ENCODE data around the gene NR1H4.
"Not testable (repeated sequence)": the region's sequence is repeated elsewhere in the genome, so short reads cannot be mapped to it uniquely, and the experiment has no call there.

NR1H4 gene

DNA sequence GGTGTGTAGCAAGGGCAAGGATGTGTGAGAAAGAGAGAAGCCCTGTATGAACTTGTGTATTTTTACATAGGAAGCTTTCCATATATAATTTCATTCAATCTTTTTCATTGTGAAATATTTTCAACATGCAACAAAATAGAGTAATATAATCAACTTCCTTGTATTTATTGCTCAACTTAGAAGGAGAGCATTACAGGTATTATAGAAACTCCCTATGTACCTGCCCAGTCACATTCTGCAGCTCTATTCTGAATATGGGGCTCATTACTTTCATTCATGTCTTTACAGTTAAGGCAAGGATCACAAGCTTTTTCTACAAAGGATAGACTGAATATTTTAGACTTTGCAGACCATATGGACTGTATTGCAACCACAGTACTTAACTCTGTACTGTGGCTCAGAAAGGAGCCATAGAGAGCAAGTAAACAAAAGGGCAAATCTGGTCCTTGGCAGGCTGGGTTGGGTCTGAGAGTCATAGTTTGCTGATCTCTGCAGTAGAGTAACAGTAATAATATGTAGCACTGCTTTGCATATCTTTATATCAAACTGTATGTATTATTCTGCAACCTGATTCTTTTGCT is 11.3 kb downstream of the NR1H4 start:
- Mint-ChIP-seq H3K27me3 (peaks cover 14% of the 10 kb centered on the region), H3K27ac (no peak overlapping the region), H3K36me3 (ENCODE audit: low read depth) (no peaks in the 10 kb centered on the region), H3K4me3 (no peak overlapping the region), H3K4me1 (ENCODE audit: low read depth) (no peaks in the 10 kb centered on the region), H3K9me3 (no peaks in the 10 kb centered on the region)
- no peak for DNase-seq

DNA sequence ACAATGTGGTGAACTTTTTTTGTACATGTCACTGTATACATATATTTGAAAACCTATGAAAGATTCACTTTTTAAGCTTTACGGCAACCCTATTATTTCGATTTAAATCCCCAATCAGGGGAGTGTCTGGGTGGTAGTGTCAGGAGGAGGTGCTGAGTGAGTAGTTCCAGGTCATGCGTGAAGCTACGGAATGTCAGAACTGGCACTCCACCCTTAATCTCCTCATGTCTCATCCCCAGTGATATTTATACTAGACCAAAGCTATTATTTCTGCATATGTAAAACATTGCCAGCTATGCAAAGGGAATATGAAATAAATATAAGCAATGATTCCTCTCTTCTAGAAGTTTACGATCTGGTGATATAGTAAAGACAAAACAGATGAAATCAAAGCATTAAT is 12.3 kb downstream of the NR1H4 start:
- Mint-ChIP-seq H3K27me3 (peaks cover 14% of the 10 kb centered on the region), H3K4me1 (ENCODE audit: low read depth) (no peaks in the 10 kb centered on the region), H3K27ac (no peak overlapping the region), H3K36me3 (ENCODE audit: low read depth) (no peaks in the 10 kb centered on the region), H3K4me3 (no peak overlapping the region), H3K9me3 (no peaks in the 10 kb centered on the region)
- DNase-seq: no peak

DNA sequence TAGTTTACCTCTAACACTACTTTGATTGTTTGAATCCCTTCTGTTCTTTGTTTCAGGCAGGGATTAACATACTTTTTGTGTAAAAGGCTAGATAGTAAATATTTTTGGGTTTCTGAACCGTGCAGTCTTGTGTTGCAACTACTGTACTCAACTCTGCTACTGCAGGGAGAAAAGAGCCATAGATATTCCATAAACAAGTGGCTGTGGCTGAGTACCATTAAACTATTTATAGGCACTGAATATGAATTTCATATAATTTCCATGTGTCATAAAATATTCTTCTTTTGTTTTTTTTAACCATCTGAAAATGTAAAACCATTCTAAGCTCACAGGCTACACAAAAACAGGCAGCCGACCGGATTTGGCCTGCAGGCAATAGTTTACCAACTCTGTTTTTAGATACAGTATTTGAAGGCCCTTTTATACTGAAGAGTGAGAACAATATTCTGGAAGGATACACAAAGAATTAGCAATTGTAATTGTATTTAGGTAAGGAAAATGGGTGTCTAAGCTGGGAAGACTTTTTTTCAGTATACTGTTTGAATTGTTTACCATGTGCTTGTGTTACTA is 15.7 kb downstream of the NR1H4 start:
- H3K27ac Mint-ChIP-seq: no peak overlapping the region
- no peak overlapping the region for H3K4me3 Mint-ChIP-seq
- H3K4me1 Mint-ChIP-seq (ENCODE audit: low read depth): no peaks in the 10 kb centered on the region
- no peaks in the 10 kb centered on the region for H3K9me3 Mint-ChIP-seq
- no peaks in the 10 kb centered on the region for H3K36me3 Mint-ChIP-seq (ENCODE audit: low read depth)
- no peak for DNase-seq
- peaks cover 9% of the 10 kb centered on the region for H3K27me3 Mint-ChIP-seq

DNA sequence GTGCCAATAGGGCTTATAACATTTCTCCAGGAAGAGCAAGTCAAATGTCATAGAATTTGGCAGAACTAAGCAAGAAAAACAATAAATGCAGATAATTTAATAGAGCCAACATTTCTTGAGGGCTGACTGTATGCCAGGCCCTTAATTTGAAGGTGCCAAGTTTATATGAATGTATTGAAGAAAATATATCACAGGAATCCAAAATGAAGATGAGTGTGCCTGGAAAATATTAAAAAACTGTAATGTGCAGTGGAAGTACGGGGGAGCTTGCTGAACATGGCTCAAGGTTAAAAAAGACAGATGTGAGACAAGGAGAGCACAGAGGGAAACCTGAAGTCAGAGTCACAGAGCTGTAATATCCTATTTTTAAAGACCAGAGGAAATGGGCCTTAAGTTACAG is 16.4 kb downstream of the NR1H4 start:
- Mint-ChIP-seq H3K9me3 (no peaks in the 10 kb centered on the region), H3K4me3 (no peak overlapping the region), H3K4me1 (ENCODE audit: low read depth) (no peaks in the 10 kb centered on the region), H3K27me3 (peaks cover 6% of the 10 kb centered on the region), H3K27ac (no peak overlapping the region), H3K36me3 (ENCODE audit: low read depth) (no peaks in the 10 kb centered on the region)
- no peak for DNase-seq

DNA sequence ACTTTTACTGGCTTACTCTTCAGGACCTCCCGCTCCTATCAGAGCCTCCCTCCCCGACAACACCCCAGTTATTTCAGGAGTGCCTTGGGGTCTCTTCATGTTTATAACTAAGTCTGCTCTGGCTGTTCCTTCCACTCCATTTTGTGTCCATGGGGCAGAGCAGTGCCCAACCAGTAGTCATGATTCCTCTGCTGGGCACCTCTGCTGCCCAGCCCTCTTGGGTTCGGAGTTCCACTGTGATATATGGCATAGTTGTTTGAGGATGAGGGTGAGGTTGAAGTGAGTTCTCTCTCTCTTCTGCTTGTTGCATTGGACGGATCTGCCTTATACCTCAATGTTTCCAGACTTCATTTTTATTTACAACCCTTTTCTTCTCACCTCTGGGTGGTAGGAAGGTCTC is 17.4 kb downstream of the NR1H4 start:
- H3K36me3 Mint-ChIP-seq (ENCODE audit: low read depth): no peaks in the 10 kb centered on the region
- H3K27me3 Mint-ChIP-seq: peaks cover 8% of the 10 kb centered on the region
- no peak for DNase-seq
- no peak overlapping the region for H3K4me3 Mint-ChIP-seq
- no peaks in the 10 kb centered on the region for H3K9me3 Mint-ChIP-seq
- no peaks in the 10 kb centered on the region for H3K4me1 Mint-ChIP-seq (ENCODE audit: low read depth)
- H3K27ac Mint-ChIP-seq: no peak overlapping the region

DNA sequence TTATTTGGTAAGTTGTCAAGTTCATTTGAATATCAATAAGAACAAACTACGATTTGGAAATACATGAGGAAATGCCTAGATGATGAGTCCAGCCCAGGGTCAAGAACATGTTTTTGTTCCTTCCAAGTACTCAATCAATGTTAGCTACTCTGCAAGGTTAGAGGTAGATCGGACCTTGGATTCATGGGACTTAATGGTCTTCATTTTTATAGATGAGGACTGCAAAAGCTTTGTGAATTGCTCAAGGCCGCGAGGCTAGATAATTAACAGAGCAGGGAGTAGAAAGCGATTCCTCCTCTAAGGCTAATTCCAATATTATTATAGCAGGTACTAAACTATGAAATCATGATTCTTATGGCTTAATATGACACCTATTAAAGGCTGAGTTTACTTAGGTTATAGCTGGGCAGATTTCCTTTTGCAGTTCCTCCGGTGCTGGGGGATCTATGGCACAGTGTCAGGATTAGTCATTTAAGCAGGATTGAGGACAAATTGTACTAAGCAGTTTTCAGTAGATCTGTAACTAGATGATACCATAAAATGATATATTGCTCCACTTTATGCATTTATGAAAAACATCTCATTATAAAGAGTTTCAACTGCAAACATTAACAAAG is 19.8 kb downstream of the NR1H4 start:
- Mint-ChIP-seq H3K36me3 (ENCODE audit: low read depth) (no peaks in the 10 kb centered on the region), H3K27ac (no peak overlapping the region), H3K9me3 (no peaks in the 10 kb centered on the region), H3K27me3 (peaks cover 10% of the 10 kb centered on the region), H3K4me3 (no peak overlapping the region), H3K4me1 (ENCODE audit: low read depth) (no peaks in the 10 kb centered on the region)
- DNase-seq: no peak

DNA sequence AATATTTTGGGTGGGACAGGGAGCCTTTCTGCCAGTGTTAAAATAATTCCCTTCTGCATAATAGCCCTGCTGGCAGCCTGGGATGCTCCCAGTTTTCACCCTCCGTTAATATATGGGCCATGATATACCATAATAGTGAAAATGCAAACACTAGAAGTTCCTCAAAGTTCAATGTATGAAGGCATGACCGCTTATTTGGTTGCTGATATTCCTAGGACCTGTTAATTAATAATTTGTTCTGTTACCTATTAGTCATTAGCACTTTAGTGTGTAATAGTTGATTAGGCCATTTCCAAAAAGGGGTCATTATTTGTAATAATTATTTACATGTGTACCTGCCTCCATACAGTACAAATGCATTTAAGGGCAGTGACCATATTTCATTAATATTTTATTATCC is 20.4 kb downstream of the NR1H4 start:
- no peaks in the 10 kb centered on the region for H3K9me3 Mint-ChIP-seq
- H3K4me1 Mint-ChIP-seq (ENCODE audit: low read depth): no peaks in the 10 kb centered on the region
- no peak overlapping the region for H3K27ac Mint-ChIP-seq
- no peak overlapping the region for H3K4me3 Mint-ChIP-seq
- peaks cover 10% of the 10 kb centered on the region for H3K27me3 Mint-ChIP-seq
- no peaks in the 10 kb centered on the region for H3K36me3 Mint-ChIP-seq (ENCODE audit: low read depth)
- no peak for DNase-seq

DNA sequence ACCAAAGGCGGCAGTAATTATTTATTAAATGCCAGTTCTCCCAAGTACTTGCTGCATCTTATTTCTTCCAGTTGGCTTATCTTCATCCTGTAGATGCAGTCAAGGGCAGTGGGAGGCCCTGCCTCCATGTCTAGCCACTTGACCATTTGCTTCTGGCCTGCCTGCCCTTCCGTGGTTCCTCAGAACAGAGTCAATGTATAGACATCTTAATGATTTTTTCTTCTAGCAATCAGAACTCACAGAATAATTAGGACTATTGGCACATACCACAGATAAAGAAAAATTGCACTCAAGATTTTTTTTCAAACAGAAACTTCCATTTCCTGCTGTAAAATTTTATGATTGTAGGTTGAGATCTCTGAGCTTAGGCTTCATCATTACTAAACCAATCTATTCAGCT is 20.9 kb downstream of the NR1H4 start:
- DNase-seq: no peak
- H3K4me1 Mint-ChIP-seq (ENCODE audit: low read depth): no peaks in the 10 kb centered on the region
- peaks cover 10% of the 10 kb centered on the region for H3K27me3 Mint-ChIP-seq
- H3K36me3 Mint-ChIP-seq (ENCODE audit: low read depth): no peaks in the 10 kb centered on the region
- H3K27ac Mint-ChIP-seq: no peak overlapping the region
- no peak overlapping the region for H3K4me3 Mint-ChIP-seq
- H3K9me3 Mint-ChIP-seq: no peaks in the 10 kb centered on the region

DNA sequence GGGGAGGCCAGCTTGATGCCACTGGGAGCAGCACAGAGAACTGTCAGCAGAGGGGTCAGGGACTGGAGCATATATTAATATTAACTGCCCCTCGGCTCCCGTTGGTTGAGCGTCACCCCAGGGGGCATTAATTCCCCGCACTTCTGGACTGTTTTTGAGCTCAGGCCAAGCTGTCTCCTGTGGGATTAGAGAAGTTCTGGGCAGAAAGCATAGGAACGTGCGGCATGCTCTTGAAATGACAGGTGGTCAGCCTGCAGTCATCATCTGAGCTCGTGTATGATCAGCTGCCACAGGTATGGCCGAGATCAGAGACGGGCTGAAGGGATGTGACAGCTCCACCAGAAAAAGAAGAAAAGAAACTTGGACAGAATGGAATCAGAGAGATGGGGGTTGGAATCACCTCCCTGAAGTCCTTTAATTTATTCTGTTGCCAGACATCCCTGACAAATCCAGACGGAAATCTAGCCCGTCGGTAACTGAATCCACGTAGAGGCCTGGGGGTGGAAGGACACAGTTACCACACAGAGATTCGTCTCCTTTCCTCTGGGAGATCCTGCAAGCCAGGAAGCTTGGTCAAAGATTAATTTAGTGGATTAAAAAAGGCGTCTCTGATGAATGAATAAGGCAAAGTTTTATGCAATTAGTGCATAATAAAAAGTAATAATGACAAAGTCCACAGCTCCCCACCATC is 23.6 kb downstream of the NR1H4 start:
- DNase-seq: no peak
- no peak overlapping the region for H3K4me3 Mint-ChIP-seq
- no peaks in the 10 kb centered on the region for H3K36me3 Mint-ChIP-seq (ENCODE audit: low read depth)
- no peaks in the 10 kb centered on the region for H3K9me3 Mint-ChIP-seq
- H3K27me3 Mint-ChIP-seq: peaks cover 7% of the 10 kb centered on the region
- no peaks in the 10 kb centered on the region for H3K4me1 Mint-ChIP-seq (ENCODE audit: low read depth)
- H3K27ac Mint-ChIP-seq: no peak overlapping the region

DNA sequence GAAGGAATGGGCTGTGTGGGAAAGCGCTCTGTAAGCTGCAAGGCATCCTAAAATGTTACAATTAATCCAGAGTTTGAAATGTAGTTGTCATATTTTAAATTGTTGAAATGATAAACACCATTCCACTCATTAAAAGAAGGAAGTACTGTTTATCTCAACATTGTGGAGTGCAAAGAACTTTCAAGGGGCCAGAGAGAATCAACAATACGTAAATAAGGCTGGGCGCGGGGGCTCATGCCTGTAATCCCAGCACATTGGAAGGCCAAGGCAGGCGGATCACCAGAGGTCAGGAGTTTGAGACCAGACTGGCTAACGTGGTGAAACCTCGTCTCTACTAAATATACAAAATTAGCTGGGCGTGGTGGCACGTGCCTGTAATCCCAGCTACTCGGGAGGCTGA is 24.5 kb downstream of the NR1H4 start:
- Mint-ChIP-seq H3K4me3 (no peak overlapping the region), H3K9me3 (no peaks in the 10 kb centered on the region), H3K4me1 (ENCODE audit: low read depth) (no peaks in the 10 kb centered on the region), H3K27ac (no peak overlapping the region), H3K27me3 (peaks cover 7% of the 10 kb centered on the region), H3K36me3 (ENCODE audit: low read depth) (no peaks in the 10 kb centered on the region)
- DNase-seq: no peak

DNA sequence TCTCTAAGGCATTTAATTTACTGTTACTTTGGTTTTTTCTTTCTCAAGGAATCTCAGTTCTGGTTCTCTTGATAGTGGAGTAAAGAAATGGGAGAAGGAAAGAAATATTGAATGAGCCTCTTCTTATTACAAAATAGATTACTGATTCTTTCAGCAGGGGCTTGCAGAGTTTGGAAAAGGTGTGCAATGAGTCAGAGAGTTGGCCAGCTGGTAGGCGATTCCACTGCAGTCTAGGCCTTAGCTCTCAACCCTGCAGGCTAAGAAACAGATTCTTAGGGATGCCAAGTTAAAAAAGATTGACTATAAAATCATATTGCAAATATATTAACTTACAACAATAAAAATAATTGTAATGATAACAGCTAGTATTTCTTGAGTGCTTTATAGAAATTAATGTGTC is 25.8 kb downstream of the NR1H4 start:
- Mint-ChIP-seq H3K36me3 (ENCODE audit: low read depth) (no peaks in the 10 kb centered on the region), H3K9me3 (no peaks in the 10 kb centered on the region), H3K4me3 (no peak overlapping the region), H3K4me1 (ENCODE audit: low read depth) (no peaks in the 10 kb centered on the region), H3K27ac (no peak overlapping the region), H3K27me3 (peaks cover 7% of the 10 kb centered on the region)
- DNase-seq: no peak

DNA sequence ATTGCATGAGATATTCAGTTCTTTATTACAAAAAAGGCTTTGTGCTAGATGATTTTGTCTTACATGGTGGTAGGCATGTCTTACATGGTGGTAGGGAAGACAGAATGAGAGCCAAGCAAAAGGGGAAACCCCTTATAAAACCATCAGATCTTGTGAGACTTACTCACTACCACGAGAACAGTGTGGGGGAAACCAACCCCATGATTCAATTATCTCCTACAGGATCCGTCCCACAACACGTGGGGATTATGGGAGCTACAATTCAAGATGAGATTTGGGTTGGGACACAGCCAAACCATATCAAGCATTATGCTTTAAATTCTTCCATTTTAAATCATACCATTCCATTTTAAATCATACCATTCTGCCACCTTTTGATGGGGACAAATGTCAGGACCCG is 29.1 kb downstream of the NR1H4 start:
- not testable (repeated sequence) for H3K9me3 Mint-ChIP-seq; H3K4me1 Mint-ChIP-seq (ENCODE audit: low read depth); H3K36me3 Mint-ChIP-seq (ENCODE audit: low read depth); H3K27me3 Mint-ChIP-seq; DNase-seq; H3K4me3 Mint-ChIP-seq; H3K27ac Mint-ChIP-seq

DNA sequence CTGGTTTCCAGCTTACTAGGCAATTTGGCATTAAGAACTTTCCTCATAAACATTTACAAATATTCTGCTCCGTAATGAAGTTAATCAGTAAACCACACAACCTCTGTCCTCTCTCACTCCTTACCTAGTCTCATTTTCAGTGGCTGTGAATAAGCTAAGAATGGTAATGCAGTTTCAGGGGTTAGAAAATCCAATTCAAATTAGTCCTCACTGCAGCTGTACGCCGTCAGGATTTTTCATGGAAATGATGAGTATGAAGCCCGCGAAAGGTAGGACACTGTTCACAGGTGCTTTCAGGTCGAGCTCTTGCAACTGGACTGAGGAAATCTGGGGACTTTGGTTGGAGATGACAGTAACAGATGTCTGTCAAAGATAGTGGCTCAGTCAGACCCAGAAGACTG is 29.6 kb downstream of the NR1H4 start:
- Mint-ChIP-seq H3K4me3 (no peak overlapping the region), H3K9me3 (no peaks in the 10 kb centered on the region), H3K4me1 (ENCODE audit: low read depth) (no peaks in the 10 kb centered on the region), H3K36me3 (ENCODE audit: low read depth) (no peaks in the 10 kb centered on the region), H3K27ac (no peak overlapping the region), H3K27me3 (no peaks in the 10 kb centered on the region)
- DNase-seq: no peak

DNA sequence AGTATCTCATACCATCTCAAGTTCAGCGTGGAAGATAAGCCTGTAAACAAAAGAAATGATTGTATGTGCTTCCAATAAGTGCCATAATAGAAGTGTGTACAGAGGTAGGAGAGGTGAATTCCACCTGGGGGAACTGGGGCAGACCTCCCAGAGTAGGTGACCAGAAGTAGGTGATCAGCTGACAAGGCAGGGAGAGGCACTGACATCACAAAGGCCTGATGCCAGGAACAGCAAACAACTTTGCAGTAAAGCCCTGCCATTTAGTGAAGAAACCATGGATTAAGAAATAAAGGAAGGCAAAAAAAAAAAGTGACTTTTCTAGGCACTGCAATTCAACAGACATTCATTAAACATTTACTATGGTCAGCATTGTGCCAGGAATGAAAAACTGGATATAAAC is 31.1 kb downstream of the NR1H4 start:
- Mint-ChIP-seq H3K4me1 (ENCODE audit: low read depth) (no peaks in the 10 kb centered on the region), H3K9me3 (no peaks in the 10 kb centered on the region), H3K4me3 (no peak overlapping the region), H3K27ac (no peak overlapping the region), H3K36me3 (ENCODE audit: low read depth) (no peaks in the 10 kb centered on the region), H3K27me3 (no peaks in the 10 kb centered on the region)
- DNase-seq: no peak

DNA sequence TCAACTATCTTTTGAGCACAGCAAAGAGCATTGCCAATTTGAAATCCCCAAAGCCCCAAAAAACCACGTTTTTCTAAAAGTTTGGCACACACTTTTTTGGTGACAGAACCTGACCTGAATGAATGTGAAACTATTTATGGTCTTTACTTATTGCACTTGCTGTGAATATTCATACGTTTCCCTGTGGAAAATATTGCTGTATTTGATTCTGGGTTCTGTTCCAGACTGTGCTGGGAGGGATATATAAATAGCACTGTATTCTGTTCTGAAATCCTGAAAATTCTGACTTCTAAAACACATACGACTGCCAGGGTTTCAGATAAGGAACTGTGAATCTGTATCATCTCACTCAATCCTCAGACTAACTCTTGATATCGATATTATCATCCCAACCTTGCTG is 35.1 kb downstream of the NR1H4 start:
- Mint-ChIP-seq H3K4me1 (ENCODE audit: low read depth) (no peaks in the 10 kb centered on the region), H3K27me3 (peaks cover 7% of the 10 kb centered on the region), H3K4me3 (no peak overlapping the region), H3K9me3 (no peaks in the 10 kb centered on the region), H3K27ac (no peak overlapping the region), H3K36me3 (ENCODE audit: low read depth) (no peaks in the 10 kb centered on the region)
- DNase-seq: no peak
